Caco-2 (cell line): ENCODE data around the gene ZNF100. TPM values are rescaled to one million over a fixed set of nuclear protein-coding genes. Genes with fewer than 3 reads are reported as not detected.

Experiments used
- BruUV-seq: library from RNA; stranded (reverse); fragments of 400-500 nt; replicated peaks from 2 replicates; lab custom pipeline; 2021; lab: Mats Ljungman, UMichigan
- CTCF ChIA-PET: fragments of 300-600 bp; sonication (Branson Sonifier 250); formaldehyde crosslinking; loops from one replicate; lab custom pipeline; 2022; ENCODE audit warnings: antibody characterized with exemption; lab: Charles Lee
- POLR2A ChIA-PET: fragments of 300-600 bp; sonication (Branson Sonifier 250); formaldehyde crosslinking; loops from one replicate; lab custom pipeline; 2022; ENCODE audit warnings: antibody characterized with exemption; lab: Charles Lee
- DNase-seq, 2 experiments: peaks; one replicate each; pipeline versions ENCODE4 v3.0.0 to v3.0.0-alpha.2; 2020 to 2022
- H3K27me3 ChIP-seq: replicated peaks from 2 replicates; pipeline ENCODE4 v1.6.0; 2011; ENCODE audit warnings: low read length; ENCODE audit not compliant: control insufficient read depth, insufficient read depth
- H3K36me3 ChIP-seq: 2 replicates; pipeline ENCODE4 v1.5.1; 2011; ENCODE audit warnings: low read length; ENCODE audit not compliant: control insufficient read depth, insufficient read depth
- H3K4me1 ChIP-seq: fragments of 250-450 bp; sonication (Bioruptor Pico); 2 replicates; pipeline ENCODE4 v1.5.1; 2020; ENCODE audit warnings: mild to moderate bottlenecking
- H3K4me3 ChIP-seq: 2 replicates; pipeline ENCODE4 v1.5.1; 2011; ENCODE audit warnings: low read depth, mild to moderate bottlenecking, control low read depth, low read length
- H3K9me3 ChIP-seq: fragments of 250-450 bp; sonication (Bioruptor Pico); 2 replicates; pipeline ENCODE4 v1.5.1; 2020; ENCODE audit warnings: mild to moderate bottlenecking, moderate library complexity
- H3K27ac Mint-ChIP-seq: one replicate; pipeline ENCODE4 v1.8.0; 2022; ENCODE audit warnings: mixed read lengths; ENCODE audit not compliant: unreplicated experiment
- H3K27me3 Mint-ChIP-seq: one replicate; pipeline ENCODE4 v1.8.0; 2022; ENCODE audit warnings: mixed read lengths; ENCODE audit not compliant: insufficient read depth, unreplicated experiment
- H3K36me3 Mint-ChIP-seq: one replicate; pipeline ENCODE4 v1.8.0; 2022; ENCODE audit warnings: mild to moderate bottlenecking, mixed read lengths; ENCODE audit not compliant: insufficient read depth, unreplicated experiment
- H3K4me1 Mint-ChIP-seq: one replicate; pipeline ENCODE4 v1.8.0; 2022; ENCODE audit warnings: low read depth, mixed read lengths; ENCODE audit not compliant: unreplicated experiment
- H3K4me3 Mint-ChIP-seq: one replicate; pipeline ENCODE4 v1.8.0; 2022; ENCODE audit warnings: mild to moderate bottlenecking, moderate library complexity, mixed read lengths; ENCODE audit not compliant: unreplicated experiment
- H3K9me3 Mint-ChIP-seq: one replicate; pipeline ENCODE4 v1.8.0; 2022; ENCODE audit warnings: mixed read lengths; ENCODE audit not compliant: unreplicated experiment
- intact Hi-C: fragments of 100-400 bp; cut with micrococcal nuclease; formaldehyde crosslinking; loops from one replicate; pipeline ENCODE4 v1.10.0; 2022; ENCODE audit not compliant: unreplicated experiment
- total RNA-seq: library from RNA; stranded (reverse); gene quantifications from 2 replicates; pipeline ENCODE4 v1.2.3, GENCODE V29; 2022
- TF ChIP-seq, protein P1 (sequence below), 2 experiments: fragments of 200-600 bp in 1 of 2; IDR thresholded peaks; 1 replicate in 1 of 2; 2 replicates in 1 of 2; pipeline versions ENCODE4 v1.5.1 to v1.8.0; 2011 to 2022; ENCODE audit warnings: antibody characterized with exemption in 1 of 2, control low read depth in 1 of 2, inconsistent platforms in 1 of 2, low read depth in 1 of 2, low read length in 1 of 2, mild to moderate bottlenecking in 1 of 2, moderate library complexity in 1 of 2; ENCODE audit not compliant: insufficient read depth in 1 of 2, severe bottlenecking in 1 of 2, unreplicated experiment in 1 of 2

The ZNF100 gene
- total RNA-seq, 1 experiment from 2014 or later = 12.1 TPM

- Histone ChIP-seq H3K4me1 (no peaks in the 10 kb centered on the region), H3K4me3 (no peak overlapping the region), H3K36me3 (no peaks in the 10 kb centered on the region), H3K27me3 (no peaks in the 10 kb centered on the region), H3K9me3 (no peaks in the 10 kb centered on the region)
- ChIA-PET CTCF (no interaction called here), POLR2A (no interaction called here)
- no TSS peak for BruUV-seq
- no peaks in the 10 kb centered on the region for H3K4me1 Mint-ChIP-seq
- H3K36me3 Mint-ChIP-seq = peaks cover 47% of the 10 kb centered on the region
- no peak overlapping the region for H3K4me3 Mint-ChIP-seq
- DNase-seq = no peak
- no peak overlapping the region for H3K27ac Mint-ChIP-seq
- TF ChIP-seq, protein P1, sequence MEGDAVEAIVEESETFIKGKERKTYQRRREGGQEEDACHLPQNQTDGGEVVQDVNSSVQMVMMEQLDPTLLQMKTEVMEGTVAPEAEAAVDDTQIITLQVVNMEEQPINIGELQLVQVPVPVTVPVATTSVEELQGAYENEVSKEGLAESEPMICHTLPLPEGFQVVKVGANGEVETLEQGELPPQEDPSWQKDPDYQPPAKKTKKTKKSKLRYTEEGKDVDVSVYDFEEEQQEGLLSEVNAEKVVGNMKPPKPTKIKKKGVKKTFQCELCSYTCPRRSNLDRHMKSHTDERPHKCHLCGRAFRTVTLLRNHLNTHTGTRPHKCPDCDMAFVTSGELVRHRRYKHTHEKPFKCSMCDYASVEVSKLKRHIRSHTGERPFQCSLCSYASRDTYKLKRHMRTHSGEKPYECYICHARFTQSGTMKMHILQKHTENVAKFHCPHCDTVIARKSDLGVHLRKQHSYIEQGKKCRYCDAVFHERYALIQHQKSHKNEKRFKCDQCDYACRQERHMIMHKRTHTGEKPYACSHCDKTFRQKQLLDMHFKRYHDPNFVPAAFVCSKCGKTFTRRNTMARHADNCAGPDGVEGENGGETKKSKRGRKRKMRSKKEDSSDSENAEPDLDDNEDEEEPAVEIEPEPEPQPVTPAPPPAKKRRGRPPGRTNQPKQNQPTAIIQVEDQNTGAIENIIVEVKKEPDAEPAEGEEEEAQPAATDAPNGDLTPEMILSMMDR (IDR thresholded peaks at IDR 0.05; ENCODE audit: insufficient read depth in 1 of 2, low read depth in 1 of 2, low read length in 1 of 2, severe bottlenecking in 1 of 2, unreplicated experiment in 1 of 2) = no peak
- no peaks in the 10 kb centered on the region for H3K27me3 Mint-ChIP-seq
- peaks cover 18% of the 10 kb centered on the region for H3K9me3 Mint-ChIP-seq
- intact Hi-C loops = no loop called here
Observed at GRCh38 chr19:21751384-21751783, 16.0 kb downstream of the ZNF100 start.

- Mint-ChIP-seq H3K4me3 (no peak overlapping the region), H3K4me1 (no peaks in the 10 kb centered on the region), H3K27ac (no peak overlapping the region), H3K27me3 (no peaks in the 10 kb centered on the region), H3K36me3 (peaks cover 51% of the 10 kb centered on the region), H3K9me3 (peaks cover 11% of the 10 kb centered on the region)
- Histone ChIP-seq H3K36me3 (no peaks in the 10 kb centered on the region), H3K27me3 (no peaks in the 10 kb centered on the region), H3K4me3 (no peak overlapping the region), H3K4me1 (no peaks in the 10 kb centered on the region), H3K9me3 (no peaks in the 10 kb centered on the region)
- POLR2A ChIA-PET = no interaction called here
- no TSS peak for BruUV-seq
- TF ChIP-seq, protein P1 (IDR thresholded peaks at IDR 0.05; ENCODE audit: insufficient read depth in 1 of 2, low read depth in 1 of 2, low read length in 1 of 2, severe bottlenecking in 1 of 2, unreplicated experiment in 1 of 2) = no peak
- DNase-seq = no peak
- CTCF ChIA-PET = no interaction called here
- intact Hi-C loops = no loop called here
Observed at GRCh38 chr19:21750586-21751128, 16.7 kb downstream of the ZNF100 start.

GRCh38 chr19:21749090-21749489 is 18.3 kb downstream of the ZNF100 start:
- no peak overlapping the region for H3K27ac Mint-ChIP-seq
- H3K36me3 Mint-ChIP-seq = peaks cover 49% of the 10 kb centered on the region
- H3K9me3 Mint-ChIP-seq = peaks cover 7% of the 10 kb centered on the region
- intact Hi-C loops = no loop called here
- no peak overlapping the region for H3K4me3 ChIP-seq
- TF ChIP-seq, protein P1 (IDR thresholded peaks at IDR 0.05; ENCODE audit: insufficient read depth in 1 of 2, low read depth in 1 of 2, low read length in 1 of 2, severe bottlenecking in 1 of 2, unreplicated experiment in 1 of 2) = no peak
- no peaks in the 10 kb centered on the region for H3K4me1 ChIP-seq
- no peak for DNase-seq
- no peaks in the 10 kb centered on the region for H3K27me3 Mint-ChIP-seq
- no peak overlapping the region for H3K4me3 Mint-ChIP-seq
- ChIA-PET POLR2A (no interaction called here), CTCF (no interaction called here)
- no peaks in the 10 kb centered on the region for H3K36me3 ChIP-seq
- H3K4me1 Mint-ChIP-seq = no peaks in the 10 kb centered on the region
- no TSS peak for BruUV-seq
- no peaks in the 10 kb centered on the region for H3K27me3 ChIP-seq
- no peaks in the 10 kb centered on the region for H3K9me3 ChIP-seq
